Measurements from ENCODE around the gene AK2. TPM values are rescaled to one million over a fixed set of nuclear protein-coding genes. Genes with fewer than 3 reads are reported as not detected.
"Not testable (repeated sequence)": the region's sequence is repeated elsewhere in the genome, so short reads cannot be mapped to it uniquely, and the experiment has no call there.

The AK2 gene
- polyA plus RNA-seq, 3 donors, result 68.8 to 180 (median 162) TPM

DNA sequence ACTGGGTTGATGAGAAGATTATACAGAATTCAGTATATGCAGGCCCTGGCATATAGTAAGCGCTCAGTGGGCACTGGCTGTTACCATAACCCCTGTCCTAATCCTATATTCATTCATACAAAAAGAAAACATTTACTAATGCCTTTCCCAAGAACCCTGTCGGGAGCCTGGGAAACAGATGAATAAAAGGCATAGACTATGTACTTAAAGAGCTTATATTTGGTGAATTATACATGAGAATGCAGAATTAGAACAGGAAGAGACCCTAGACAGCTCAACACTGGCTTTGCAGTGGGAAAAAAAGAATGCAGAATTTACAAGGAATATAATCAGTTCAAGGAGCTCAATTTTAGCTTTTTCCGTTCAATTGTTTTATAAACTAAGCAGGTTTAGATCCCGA lies 10.9 kb downstream of the AK2 start:
- H3K4me1 ChIP-seq (ENCODE audit: control insufficient read depth in 1 of 2, insufficient read depth in 2 of 2, low read length in 2 of 2), result peaks cover 20 to 24% of the 10 kb centered on the region in 2 donors
- no peak overlapping the region for H3K9ac ChIP-seq (ENCODE audit: insufficient read depth, low read length, poor library complexity, severe bottlenecking)
- peak overlapping the region in 1 of 2 donors; percentile 53 for H3K27ac ChIP-seq (ENCODE audit: low read depth in 1 of 2, low read length in 2 of 2)
- no peak overlapping the region for H3K4me2 ChIP-seq (replicated peaks; ENCODE audit: extremely low read depth, low read length, poor library complexity, severe bottlenecking)
- no peaks in the 10 kb centered on the region for H3K9me3 Mint-ChIP-seq
- H3K79me2 ChIP-seq (ENCODE audit: insufficient read depth, low read length), result peaks cover 99% of the 10 kb centered on the region
- H3K4me1 Mint-ChIP-seq, result peaks cover 35% of the 10 kb centered on the region
- intact Hi-C loops (cut with micrococcal nuclease), result no loop called here
- no peak overlapping the region for H3K4me3 Mint-ChIP-seq
- no peak overlapping the region for H3K4me3 ChIP-seq (replicated peaks in 1 of 3; ENCODE audit: low read depth in 2 of 3, low read length in 3 of 3)
- H3K36me3 ChIP-seq (replicated peaks in 1 of 2; ENCODE audit: control insufficient read depth in 1 of 2, insufficient read depth in 2 of 2, low read length in 2 of 2), result peaks cover 45 to 61% of the 10 kb centered on the region in 2 donors
- no peaks in the 10 kb centered on the region for H3K27me3 Mint-ChIP-seq (ENCODE audit: low read depth in 3 of 3)
- peaks cover 60 to 69% of the 10 kb centered on the region in 2 donors for H3K36me3 Mint-ChIP-seq
- TF ChIP-seq, protein P1, sequence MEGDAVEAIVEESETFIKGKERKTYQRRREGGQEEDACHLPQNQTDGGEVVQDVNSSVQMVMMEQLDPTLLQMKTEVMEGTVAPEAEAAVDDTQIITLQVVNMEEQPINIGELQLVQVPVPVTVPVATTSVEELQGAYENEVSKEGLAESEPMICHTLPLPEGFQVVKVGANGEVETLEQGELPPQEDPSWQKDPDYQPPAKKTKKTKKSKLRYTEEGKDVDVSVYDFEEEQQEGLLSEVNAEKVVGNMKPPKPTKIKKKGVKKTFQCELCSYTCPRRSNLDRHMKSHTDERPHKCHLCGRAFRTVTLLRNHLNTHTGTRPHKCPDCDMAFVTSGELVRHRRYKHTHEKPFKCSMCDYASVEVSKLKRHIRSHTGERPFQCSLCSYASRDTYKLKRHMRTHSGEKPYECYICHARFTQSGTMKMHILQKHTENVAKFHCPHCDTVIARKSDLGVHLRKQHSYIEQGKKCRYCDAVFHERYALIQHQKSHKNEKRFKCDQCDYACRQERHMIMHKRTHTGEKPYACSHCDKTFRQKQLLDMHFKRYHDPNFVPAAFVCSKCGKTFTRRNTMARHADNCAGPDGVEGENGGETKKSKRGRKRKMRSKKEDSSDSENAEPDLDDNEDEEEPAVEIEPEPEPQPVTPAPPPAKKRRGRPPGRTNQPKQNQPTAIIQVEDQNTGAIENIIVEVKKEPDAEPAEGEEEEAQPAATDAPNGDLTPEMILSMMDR (IDR thresholded peaks at IDR 0.05), result no peak
- DNase-seq, result no peak
- peaks cover 74% of the 10 kb centered on the region for H4K20me1 ChIP-seq (ENCODE audit: insufficient read depth, low read length)
- H3K27me3 ChIP-seq (ENCODE audit: control insufficient read depth in 2 of 2, insufficient read depth in 2 of 2, low read length in 2 of 2), result no peaks in the 10 kb centered on the region
- H2AFZ ChIP-seq (ENCODE audit: insufficient read depth, low read depth, low read length, poor library complexity, severe bottlenecking), result no peak overlapping the region
- no CpG with 5 or more reads among the region's 4 CpGs for WGBS (ENCODE audit: insufficient coverage)
- peak overlapping the region in 1 of 7 donors; percentile 51 for H3K27ac Mint-ChIP-seq
- no peaks in the 10 kb centered on the region for H3K9me3 ChIP-seq (replicated peaks in 1 of 2; ENCODE audit: control insufficient read depth in 1 of 2, insufficient read depth in 1 of 2, low read length in 2 of 2)

DNA sequence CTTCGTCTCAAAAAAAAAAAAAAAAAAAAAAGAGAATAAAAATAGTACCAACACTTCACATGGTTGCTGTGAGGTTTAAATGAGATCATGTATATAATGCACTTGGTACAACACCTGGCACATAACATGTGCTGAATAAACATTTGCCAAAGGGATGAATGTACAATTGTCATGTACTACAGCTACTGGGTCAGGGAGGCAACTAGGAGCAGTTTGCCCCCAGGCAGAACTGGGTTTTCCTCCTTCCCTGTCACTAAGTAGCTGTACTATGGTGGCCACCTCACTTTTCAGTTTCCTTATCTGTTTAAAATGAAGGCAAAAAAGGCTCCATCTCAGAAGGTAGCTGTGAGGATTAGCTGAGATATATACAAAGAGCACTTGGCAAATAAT lies 11.5 kb downstream of the AK2 start:
- Histone ChIP-seq H2AFZ (ENCODE audit: insufficient read depth, low read depth, low read length, poor library complexity, severe bottlenecking) (no peak overlapping the region), H3K79me2 (ENCODE audit: insufficient read depth, low read length) (peaks cover 96% of the 10 kb centered on the region), H3K9ac (ENCODE audit: insufficient read depth, low read length, poor library complexity, severe bottlenecking) (no peak overlapping the region), H3K9me3 (replicated peaks in 1 of 2; ENCODE audit: control insufficient read depth in 1 of 2, insufficient read depth in 1 of 2, low read length in 2 of 2) (no peaks in the 10 kb centered on the region), H3K36me3 (replicated peaks in 1 of 2; ENCODE audit: control insufficient read depth in 1 of 2, insufficient read depth in 2 of 2, low read length in 2 of 2) (peaks cover 50 to 66% of the 10 kb centered on the region in 2 donors), H3K4me3 (replicated peaks in 1 of 3; ENCODE audit: low read depth in 2 of 3, low read length in 3 of 3) (no peak overlapping the region), H3K4me1 (ENCODE audit: control insufficient read depth in 1 of 2, insufficient read depth in 2 of 2, low read length in 2 of 2) (peaks cover 14 to 18% of the 10 kb centered on the region in 2 donors), H3K27ac (ENCODE audit: low read depth in 1 of 2, low read length in 2 of 2) (peak overlapping the region in 1 of 2 donors; percentile 53), H3K27me3 (ENCODE audit: control insufficient read depth in 2 of 2, insufficient read depth in 2 of 2, low read length in 2 of 2) (no peaks in the 10 kb centered on the region), H3K4me2 (replicated peaks; ENCODE audit: extremely low read depth, low read length, poor library complexity, severe bottlenecking) (no peak overlapping the region), H4K20me1 (ENCODE audit: insufficient read depth, low read length) (peaks cover 68% of the 10 kb centered on the region)
- H3K4me1 Mint-ChIP-seq, result peaks cover 29% of the 10 kb centered on the region
- DNase-seq, result no peak
- no peaks in the 10 kb centered on the region for H3K9me3 Mint-ChIP-seq
- no peaks in the 10 kb centered on the region for H3K27me3 Mint-ChIP-seq (ENCODE audit: low read depth in 3 of 3)
- H3K36me3 Mint-ChIP-seq, result peaks cover 61 to 72% of the 10 kb centered on the region in 2 donors
- peak overlapping the region in 6 of 7 donors; percentile 43 to 88 (median 74) for H3K27ac Mint-ChIP-seq
- TF ChIP-seq, protein P1 (IDR thresholded peaks at IDR 0.05), result no peak
- WGBS (ENCODE audit: insufficient coverage), result no CpG with 5 or more reads among the region's 1 CpG
- intact Hi-C loops (cut with micrococcal nuclease), result no loop called here
- no peak overlapping the region for H3K4me3 Mint-ChIP-seq

DNA sequence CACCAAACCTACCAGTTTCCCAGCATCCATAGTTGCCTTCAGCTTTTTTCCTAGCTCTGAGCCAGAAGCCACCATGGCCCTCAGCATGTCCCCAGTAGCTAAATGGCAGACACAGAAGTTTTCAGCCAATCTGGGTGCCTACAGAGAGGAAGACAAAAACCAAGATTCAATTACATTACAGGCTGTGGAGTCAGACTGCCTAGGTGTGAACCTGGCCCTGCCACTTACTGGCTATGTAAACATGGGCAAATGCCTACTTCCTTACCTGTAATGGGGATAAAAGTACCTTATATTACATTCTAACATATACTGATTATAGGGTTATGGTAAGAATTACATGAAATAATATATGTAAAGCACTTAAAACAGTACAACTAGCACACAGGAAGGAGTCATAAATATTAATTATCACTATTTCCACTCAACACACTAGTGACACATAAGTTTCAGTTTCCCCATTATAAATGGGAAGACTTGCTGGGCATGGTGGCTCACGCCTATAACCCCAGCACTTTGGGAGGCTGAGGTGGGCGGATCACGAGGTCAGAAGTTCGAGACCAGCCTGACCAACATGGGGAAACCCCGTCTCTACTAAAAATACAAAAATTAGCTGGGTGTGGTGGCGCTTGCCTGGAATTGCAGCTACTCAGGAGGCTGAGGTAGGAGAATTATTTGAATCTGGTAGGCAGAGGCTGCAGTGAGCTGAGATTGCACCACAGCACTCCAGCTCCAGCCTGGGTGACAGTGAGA lies 12.1 kb downstream of the AK2 start:
- H3K27ac Mint-ChIP-seq, result peak overlapping the region; percentile 18 to 88 (median 72)
- H3K4me1 Mint-ChIP-seq, result peaks cover 23% of the 10 kb centered on the region
- H3K9ac ChIP-seq (ENCODE audit: insufficient read depth, low read length, poor library complexity, severe bottlenecking); H3K4me2 ChIP-seq (replicated peaks; ENCODE audit: extremely low read depth, low read length, poor library complexity, severe bottlenecking); H2AFZ ChIP-seq (ENCODE audit: insufficient read depth, low read depth, low read length, poor library complexity, severe bottlenecking); H3K9me3 ChIP-seq (replicated peaks in 1 of 2; ENCODE audit: control insufficient read depth in 1 of 2, insufficient read depth in 1 of 2, low read length in 2 of 2); H3K4me3 Mint-ChIP-seq; H3K27me3 ChIP-seq (ENCODE audit: control insufficient read depth in 2 of 2, insufficient read depth in 2 of 2, low read length in 2 of 2); H3K4me3 ChIP-seq (replicated peaks in 1 of 3; ENCODE audit: low read depth in 2 of 3, low read length in 3 of 3); H3K9me3 Mint-ChIP-seq; intact Hi-C loops (cut with micrococcal nuclease); H3K27me3 Mint-ChIP-seq (ENCODE audit: low read depth in 3 of 3): not testable (repeated sequence)
- peak overlapping the region in 1 of 2 donors; percentile 53 for H3K27ac ChIP-seq (ENCODE audit: low read depth in 1 of 2, low read length in 2 of 2)
- peaks cover 56 to 66% of the 10 kb centered on the region in 2 donors for H3K36me3 ChIP-seq (replicated peaks in 1 of 2; ENCODE audit: control insufficient read depth in 1 of 2, insufficient read depth in 2 of 2, low read length in 2 of 2)
- DNase-seq, result peak in 1 of 3 donors; percentile 37
- H3K36me3 Mint-ChIP-seq, result peaks cover 61 to 71% of the 10 kb centered on the region in 2 donors
- peaks cover 63% of the 10 kb centered on the region for H4K20me1 ChIP-seq (ENCODE audit: insufficient read depth, low read length)
- no CpG with 5 or more reads among the region's 6 CpGs for WGBS (ENCODE audit: insufficient coverage)
- H3K4me1 ChIP-seq (ENCODE audit: control insufficient read depth in 1 of 2, insufficient read depth in 2 of 2, low read length in 2 of 2), result peaks cover 12 to 13% of the 10 kb centered on the region in 2 donors
- H3K79me2 ChIP-seq (ENCODE audit: insufficient read depth, low read length), result peaks cover 96% of the 10 kb centered on the region

Data from CD14-positive monocyte (primary cell).